Spleen (tissue), 11 donors: ENCODE results near the gene LASP1. TPM values are rescaled to one million over a fixed set of nuclear protein-coding genes. Genes with fewer than 3 reads are reported as not detected.

Source experiments
- DNase-seq: peaks from one replicate; pipeline ENCODE4 v3.0.0-alpha.2; 2020
- H3K27ac ChIP-seq, 8 donors: fragments of 200-600 bp; sonication (generic) in 7 of 8; 1 replicate in 4 of 8; 2 replicates in 4 of 8; pipeline versions ENCODE4 v1.5.0 to v1.8.0; 2016 to 2021; ENCODE audit warnings: inconsistent platforms in 4 of 8, mild to moderate bottlenecking in 4 of 8, moderate library complexity in 1 of 8
- H3K27me3 ChIP-seq, 7 donors: fragments of 200-600 bp; sonication (generic) in 6 of 7; replicated peaks in 1 of 7; 1 replicate in 4 of 7; 2 replicates in 3 of 7; pipeline versions ENCODE4 v1.5.0 to v1.8.0; 2016 to 2021; ENCODE audit warnings: inconsistent platforms in 3 of 7, mild to moderate bottlenecking in 1 of 7
- H3K36me3 ChIP-seq, 6 donors: fragments of 200-600 bp; sonication (generic) in 5 of 6; 1 replicate in 4 of 6; 2 replicates in 2 of 6; pipeline versions ENCODE4 v1.5.0 to v1.8.0; 2016 to 2021; ENCODE audit warnings: inconsistent platforms in 2 of 6
- H3K4me1 ChIP-seq, 6 donors: fragments of 200-600 bp; sonication (generic) in 5 of 6; 1 replicate in 3 of 6; 2 replicates in 3 of 6; pipeline versions ENCODE4 v1.5.0 to v1.8.0; 2016 to 2021; ENCODE audit warnings: inconsistent platforms in 3 of 6
- H3K4me3 ChIP-seq, 8 donors: fragments of 200-600 bp; sonication (generic) in 7 of 8; 1 replicate in 4 of 8; 2 replicates in 4 of 8; pipeline versions ENCODE4 v1.5.0 to v1.8.0; 2016 to 2021; ENCODE audit warnings: inconsistent platforms in 4 of 8, mild to moderate bottlenecking in 4 of 8, moderate library complexity in 2 of 8
- H3K9me3 ChIP-seq, 8 donors: fragments of 200-600 bp; sonication (generic) in 7 of 8; 1 replicate in 4 of 8; 2 replicates in 4 of 8; pipeline versions ENCODE4 v1.5.0 to v1.8.0; 2016 to 2021; ENCODE audit warnings: inconsistent platforms in 4 of 8
- POLR2A ChIP-seq, 3 donors: fragments of 450-650 bp; IDR thresholded peaks; one replicate each; pipeline ENCODE4 v1.5.1; 2017; ENCODE audit warnings: antibody characterized with exemption in 3 of 3, mild to moderate bottlenecking in 1 of 3
- POLR2AphosphoS5 ChIP-seq, 3 donors: sonication (generic); formaldehyde crosslinking; IDR thresholded peaks; one replicate each; pipeline ENCODE4 v1.5.1; 2017; ENCODE audit warnings: antibody characterized with exemption in 3 of 3
- WGBS, 5 donors: extraction: QIAGEN DNeasy Blood & Tissue Kit in 3 of 5; methylation state at CpG; one replicate each; pipeline versions ENCODE4 v1.1.5 to v1.1.7; 2013 to 2018; 5-methylcytosine and 5-hydroxymethylcytosine counted together
- intact Hi-C: fragments of 100-400 bp; cut with DNase I; formaldehyde crosslinking; loops from one replicate; pipeline ENCODE4 v1.15.0; 2023; ENCODE audit warnings: low total_unique reads
- polyA plus RNA-seq, 3 donors: library from polyadenylated mRNA; stranded (reverse); fragments of 200-250 nt; gene quantifications; one replicate each; pipeline ENCODE4 v1.2.1, GENCODE V29; 2013
- total RNA-seq, 7 donors: library from RNA; depleted of rRNA in 3 of 7; stranded (reverse); fragments of >200 nt in 3 of 7; fragmentation: NEBNext Ultra II Directional in 4 of 7; extraction: Animal tissue kit (Norgen Biotek cat#: 25700) in 4 of 7; gene quantifications; one replicate each; pipeline versions ENCODE4 v1.1.0 to v1.2.1, GENCODE V29; 2016 to 2021
- TF ChIP-seq, protein P1 (sequence below), 11 experiments: fragments of 200-600 bp in 7 of 11; fragments of 450-650 bp in 4 of 11; sonication (generic) in 4 of 11; IDR thresholded peaks in 8 of 11; conservative IDR thresholded peaks in 3 of 11; 1 replicate in 7 of 11; 2 replicates in 4 of 11; pipeline versions ENCODE4 v1.4.0 to v1.8.0; 2016 to 2021; ENCODE audit warnings: antibody characterized with exemption in 11 of 11, inconsistent platforms in 4 of 11, mild to moderate bottlenecking in 1 of 11
- donor health status: healthy with polysubstance abuse.
- donor health status: DM: no; HTN: no; CAD: no; lungs with moderate emphysema.
- donor health status: DM: no; HTN: no; CAD: no.
- donor health status: Bipolar disorder and iron deficiency.
- donor health status: healthy.
- donor health status: DM: no; HTN: no; CAD: no.
- donor health status: DM: yes; HTN: yes; CAD: no.

LASP1 gene
- total and polyA plus RNA-seq, 10 donors, result 38.8 to 196 (median 143) TPM

DNA sequence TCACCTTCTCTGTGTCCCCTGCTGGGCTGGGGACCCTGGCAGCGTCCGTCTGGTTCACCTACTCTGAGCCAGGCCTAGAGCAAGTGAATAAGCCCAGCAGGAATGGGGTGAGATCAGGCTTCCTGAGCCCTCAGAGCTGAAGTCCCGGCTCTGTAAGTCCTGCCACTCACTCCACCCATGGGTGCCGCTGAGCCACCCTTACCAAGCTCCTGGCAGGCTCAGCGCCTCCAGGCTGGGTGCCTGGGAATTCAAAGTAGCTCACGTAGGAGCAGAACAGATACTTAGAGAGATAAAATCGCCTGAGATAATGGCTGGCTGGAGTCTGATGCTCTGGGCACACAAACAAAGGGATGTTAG is 45.8 kb downstream of the LASP1 start:
- peak; percentile 24 for DNase-seq
- Histone ChIP-seq H3K4me3 (no peak overlapping the region), H3K4me1 (peaks cover 0 to 83% (median 35%) of the 10 kb centered on the region in 6 donors), H3K9me3 (no peaks in the 10 kb centered on the region), H3K27ac (peak overlapping the region in 2 of 8 donors; percentile 12 to 24), H3K36me3 (peaks cover 2 to 100% (median 85%) of the 10 kb centered on the region in 6 donors), H3K27me3 (no peaks in the 10 kb centered on the region)
- WGBS, 5 donors, result 93 to 99% (median 95%) methylated on average over 7 of the region's 7 CpGs
- intact Hi-C loops, result no loop called here
- TF ChIP-seq POLR2AphosphoS5 (IDR thresholded peaks at IDR 0.05), result no peak
- TF ChIP-seq, protein P1, sequence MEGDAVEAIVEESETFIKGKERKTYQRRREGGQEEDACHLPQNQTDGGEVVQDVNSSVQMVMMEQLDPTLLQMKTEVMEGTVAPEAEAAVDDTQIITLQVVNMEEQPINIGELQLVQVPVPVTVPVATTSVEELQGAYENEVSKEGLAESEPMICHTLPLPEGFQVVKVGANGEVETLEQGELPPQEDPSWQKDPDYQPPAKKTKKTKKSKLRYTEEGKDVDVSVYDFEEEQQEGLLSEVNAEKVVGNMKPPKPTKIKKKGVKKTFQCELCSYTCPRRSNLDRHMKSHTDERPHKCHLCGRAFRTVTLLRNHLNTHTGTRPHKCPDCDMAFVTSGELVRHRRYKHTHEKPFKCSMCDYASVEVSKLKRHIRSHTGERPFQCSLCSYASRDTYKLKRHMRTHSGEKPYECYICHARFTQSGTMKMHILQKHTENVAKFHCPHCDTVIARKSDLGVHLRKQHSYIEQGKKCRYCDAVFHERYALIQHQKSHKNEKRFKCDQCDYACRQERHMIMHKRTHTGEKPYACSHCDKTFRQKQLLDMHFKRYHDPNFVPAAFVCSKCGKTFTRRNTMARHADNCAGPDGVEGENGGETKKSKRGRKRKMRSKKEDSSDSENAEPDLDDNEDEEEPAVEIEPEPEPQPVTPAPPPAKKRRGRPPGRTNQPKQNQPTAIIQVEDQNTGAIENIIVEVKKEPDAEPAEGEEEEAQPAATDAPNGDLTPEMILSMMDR (IDR thresholded peaks at IDR 0.05 in 8 of 11, conservative IDR thresholded peaks at IDR 0.05 in 3 of 11), result no peak
- TF ChIP-seq POLR2A (IDR thresholded peaks at IDR 0.05), result no peak

DNA sequence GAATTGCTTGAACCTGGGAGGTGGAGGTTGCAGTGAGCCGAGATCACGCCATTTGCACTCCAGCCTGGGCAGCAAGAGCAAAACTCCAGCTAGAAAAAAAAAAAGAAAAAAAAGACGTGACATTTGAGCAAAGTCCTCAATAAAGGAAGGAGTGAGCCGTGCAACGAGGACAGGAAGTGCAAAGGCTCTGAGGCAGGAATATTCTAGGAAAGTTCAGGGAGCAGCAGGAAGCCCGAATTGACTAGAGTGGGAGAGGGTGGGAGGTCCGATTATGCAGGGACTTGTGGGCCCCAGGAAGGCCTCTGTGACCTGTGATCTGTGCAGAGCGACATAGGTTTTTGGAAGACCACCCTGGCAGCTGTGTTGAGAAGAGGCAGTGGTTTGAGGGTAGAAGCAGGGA is 46.9 kb downstream of the LASP1 start:
- intact Hi-C loops, result no loop called here
- Histone ChIP-seq H3K4me1 (peaks cover 0 to 83% (median 36%) of the 10 kb centered on the region in 6 donors), H3K27me3 (no peaks in the 10 kb centered on the region), H3K27ac (peak overlapping the region in 2 of 8 donors; percentile 11 to 12), H3K9me3 (no peaks in the 10 kb centered on the region), H3K36me3 (peaks cover 2 to 98% (median 81%) of the 10 kb centered on the region in 6 donors), H3K4me3 (no peak overlapping the region)
- TF ChIP-seq, protein P1 (IDR thresholded peaks at IDR 0.05 in 8 of 11, conservative IDR thresholded peaks at IDR 0.05 in 3 of 11), result no peak
- TF ChIP-seq POLR2AphosphoS5 (IDR thresholded peaks at IDR 0.05), result no peak
- no peak for TF ChIP-seq POLR2A (IDR thresholded peaks at IDR 0.05)
- WGBS, 5 donors, result 70 to 79% (median 72%) methylated on average over 8 of the region's 8 CpGs
- DNase-seq, result peak; percentile 23

GRCh38 chr17:38917259-38917658 is 47.4 kb downstream of the LASP1 start:
- no peaks in the 10 kb centered on the region for H3K9me3 ChIP-seq
- TF ChIP-seq, protein P1 (IDR thresholded peaks at IDR 0.05 in 8 of 11, conservative IDR thresholded peaks at IDR 0.05 in 3 of 11), result no peak
- TF ChIP-seq POLR2A (IDR thresholded peaks at IDR 0.05), result no peak
- no peak for TF ChIP-seq POLR2AphosphoS5 (IDR thresholded peaks at IDR 0.05)
- H3K27ac ChIP-seq, result peak overlapping the region in 2 of 8 donors; percentile 11 to 12
- WGBS, 5 donors, result 89 to 99% (median 92%) methylated on average over 3 of the region's 3 CpGs
- H3K27me3 ChIP-seq, result no peaks in the 10 kb centered on the region
- intact Hi-C loops, result no loop called here
- H3K4me1 ChIP-seq, result peaks cover 0 to 83% (median 36%) of the 10 kb centered on the region in 6 donors
- H3K4me3 ChIP-seq, result no peak overlapping the region
- DNase-seq, result no peak
- peaks cover 2 to 93% (median 78%) of the 10 kb centered on the region in 6 donors for H3K36me3 ChIP-seq

GRCh38 chr17:38918129-38918913 is 48.5 kb downstream of the LASP1 start:
- Histone ChIP-seq H3K36me3 (peaks cover 2 to 82% (median 70%) of the 10 kb centered on the region in 6 donors), H3K27me3 (no peaks in the 10 kb centered on the region), H3K4me1 (peaks cover 5 to 83% (median 39%) of the 10 kb centered on the region in 6 donors), H3K4me3 (no peak overlapping the region), H3K27ac (peak overlapping the region in 3 of 8 donors; percentile 68 to 75 (median 70)), H3K9me3 (no peaks in the 10 kb centered on the region)
- no peak for DNase-seq
- TF ChIP-seq POLR2A (IDR thresholded peaks at IDR 0.05), result no peak
- TF ChIP-seq POLR2AphosphoS5 (IDR thresholded peaks at IDR 0.05), result peak in 2 of 3 donors; percentile 45 to 69
- 86 to 92% (median 90%) methylated on average over 37 of the region's 37 CpGs for WGBS, 5 donors
- intact Hi-C loops, result no loop called here
